Measurements from ENCODE around the gene GPC5.
A peak's percentile ranks its signal among the peaks of the same experiment; 100 is the strongest.

The GPC5 gene

DNA sequence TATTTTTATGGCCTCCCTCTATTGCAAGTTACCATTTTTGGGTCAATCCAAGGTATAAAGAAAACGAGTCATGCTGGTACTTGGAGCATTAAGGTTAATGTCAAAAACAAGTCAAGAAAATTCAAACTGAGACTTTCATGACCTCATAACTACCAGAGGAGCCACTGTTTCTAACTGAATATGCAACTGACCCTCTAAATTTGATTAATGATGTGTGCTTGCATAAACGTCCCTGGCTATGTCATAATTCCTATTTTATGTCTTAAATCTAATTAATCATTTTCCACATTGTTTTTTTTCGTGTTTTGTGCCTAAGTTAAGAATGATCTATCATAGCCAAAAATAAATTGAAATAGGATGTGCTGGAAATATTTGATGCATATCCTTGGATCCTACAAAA, 1431.5 kb downstream of the GPC5 start:
- no peak overlapping the region for H4K91ac ChIP-seq (ENCODE audit: low read length)
- DNase-seq, result no peak
- no peak overlapping the region for H3K23ac ChIP-seq (ENCODE audit: low read length in 2 of 2)
- no peaks in the 10 kb centered on the region for H3K79me1 ChIP-seq (replicated peaks; ENCODE audit: low read length, poor library complexity, severe bottlenecking)
- no peak overlapping the region for H2BK15ac ChIP-seq (ENCODE audit: low read depth, poor library complexity, severe bottlenecking)
- H3K9ac ChIP-seq (ENCODE audit: low read length), result no peak overlapping the region
- 63% methylated on average over 1 of the region's 3 CpGs for WGBS
- H2AFZ ChIP-seq (ENCODE audit: low read depth, low read length), result no peak overlapping the region
- no peak overlapping the region for H3K27ac ChIP-seq (ENCODE audit: low read length, poor library complexity, severe bottlenecking)
- no peaks in the 10 kb centered on the region for H3K9me3 ChIP-seq (ENCODE audit: control insufficient read depth, low read length)
- H3K4ac ChIP-seq (ENCODE audit: low read depth in 1 of 2, low read length in 2 of 2), result no peak overlapping the region
- no peaks in the 10 kb centered on the region for H3K4me1 ChIP-seq (ENCODE audit: control insufficient read depth, insufficient read depth, low read depth, low read length)
- H4K8ac ChIP-seq (ENCODE audit: low read length), result no peak overlapping the region
- no peak overlapping the region for H2BK120ac ChIP-seq (ENCODE audit: low read depth, low read length)
- H3K18ac ChIP-seq (ENCODE audit: low read depth in 1 of 2, low read length in 2 of 2), result no peak overlapping the region
- no peak overlapping the region for H2BK12ac ChIP-seq (ENCODE audit: low read length in 2 of 2)
- no peak overlapping the region for H2BK5ac ChIP-seq (ENCODE audit: low read depth, low read length, poor library complexity, severe bottlenecking)
- H3K27me3 ChIP-seq (ENCODE audit: control insufficient read depth in 1 of 2, insufficient read depth in 1 of 2, low read length in 2 of 2), result no peaks in the 10 kb centered on the region
- no peak overlapping the region for H2AK5ac ChIP-seq (ENCODE audit: low read length, severe bottlenecking)
- no peaks in the 10 kb centered on the region for H3K36me3 ChIP-seq (ENCODE audit: control insufficient read depth in 1 of 2, insufficient read depth in 2 of 2, low read depth in 1 of 2, low read length in 2 of 2)
- no peak overlapping the region for H3K4me2 ChIP-seq (ENCODE audit: low read length, poor library complexity, severe bottlenecking)
- no peak overlapping the region for H3K4me3 ChIP-seq (ENCODE audit: insufficient read depth in 1 of 2, low read depth in 1 of 2, low read length in 2 of 2)
- no peak overlapping the region for H3K14ac ChIP-seq (ENCODE audit: low read length in 2 of 2)

DNA sequence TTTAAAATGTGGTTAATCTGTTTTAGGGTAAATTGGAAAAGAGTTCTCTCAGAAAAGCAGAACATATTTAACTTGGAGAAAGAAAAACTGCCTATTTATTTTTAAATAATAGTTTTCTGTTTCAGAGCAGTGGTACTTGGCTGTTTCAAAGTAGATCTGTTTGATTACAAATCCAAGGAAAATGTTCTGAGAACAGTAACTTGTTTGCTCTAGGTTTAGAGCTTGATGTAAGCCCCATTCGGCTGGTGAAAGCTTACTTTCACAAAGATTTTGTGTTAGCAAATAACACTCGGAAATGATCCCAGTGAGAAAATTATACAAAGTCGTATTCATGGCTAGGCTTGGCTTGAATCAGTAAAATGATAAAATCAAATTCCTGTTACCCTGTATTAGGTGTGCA, 1432.4 kb downstream of the GPC5 start:
- no peak overlapping the region for H3K18ac ChIP-seq (ENCODE audit: low read depth in 1 of 2, low read length in 2 of 2)
- no peaks in the 10 kb centered on the region for H3K4me1 ChIP-seq (ENCODE audit: control insufficient read depth, insufficient read depth, low read depth, low read length)
- H3K27ac ChIP-seq (ENCODE audit: low read length, poor library complexity, severe bottlenecking), result no peak overlapping the region
- H3K23ac ChIP-seq (ENCODE audit: low read length in 2 of 2), result no peak overlapping the region
- H2BK12ac ChIP-seq (ENCODE audit: low read length in 2 of 2), result no peak overlapping the region
- DNase-seq, result no peak
- no peaks in the 10 kb centered on the region for H3K79me1 ChIP-seq (replicated peaks; ENCODE audit: low read length, poor library complexity, severe bottlenecking)
- no peaks in the 10 kb centered on the region for H3K27me3 ChIP-seq (ENCODE audit: control insufficient read depth in 1 of 2, insufficient read depth in 1 of 2, low read length in 2 of 2)
- H2BK5ac ChIP-seq (ENCODE audit: low read depth, low read length, poor library complexity, severe bottlenecking), result no peak overlapping the region
- no peak overlapping the region for H3K9ac ChIP-seq (ENCODE audit: low read length)
- no peaks in the 10 kb centered on the region for H3K9me3 ChIP-seq (ENCODE audit: control insufficient read depth, low read length)
- H2BK15ac ChIP-seq (ENCODE audit: low read depth, poor library complexity, severe bottlenecking), result no peak overlapping the region
- H3K4me2 ChIP-seq (ENCODE audit: low read length, poor library complexity, severe bottlenecking), result no peak overlapping the region
- no peak overlapping the region for H2AFZ ChIP-seq (ENCODE audit: low read depth, low read length)
- H2AK5ac ChIP-seq (ENCODE audit: low read length, severe bottlenecking), result no peak overlapping the region
- no peak overlapping the region for H4K91ac ChIP-seq (ENCODE audit: low read length)
- no peak overlapping the region for H2BK120ac ChIP-seq (ENCODE audit: low read depth, low read length)
- 91% methylated on average over 2 of the region's 3 CpGs for WGBS
- no peak overlapping the region for H3K14ac ChIP-seq (ENCODE audit: low read length in 2 of 2)
- no peaks in the 10 kb centered on the region for H3K36me3 ChIP-seq (ENCODE audit: control insufficient read depth in 1 of 2, insufficient read depth in 2 of 2, low read depth in 1 of 2, low read length in 2 of 2)
- H3K4me3 ChIP-seq (ENCODE audit: insufficient read depth in 1 of 2, low read depth in 1 of 2, low read length in 2 of 2), result no peak overlapping the region
- no peak overlapping the region for H3K4ac ChIP-seq (ENCODE audit: low read depth in 1 of 2, low read length in 2 of 2)
- no peak overlapping the region for H4K8ac ChIP-seq (ENCODE audit: low read length)

DNA sequence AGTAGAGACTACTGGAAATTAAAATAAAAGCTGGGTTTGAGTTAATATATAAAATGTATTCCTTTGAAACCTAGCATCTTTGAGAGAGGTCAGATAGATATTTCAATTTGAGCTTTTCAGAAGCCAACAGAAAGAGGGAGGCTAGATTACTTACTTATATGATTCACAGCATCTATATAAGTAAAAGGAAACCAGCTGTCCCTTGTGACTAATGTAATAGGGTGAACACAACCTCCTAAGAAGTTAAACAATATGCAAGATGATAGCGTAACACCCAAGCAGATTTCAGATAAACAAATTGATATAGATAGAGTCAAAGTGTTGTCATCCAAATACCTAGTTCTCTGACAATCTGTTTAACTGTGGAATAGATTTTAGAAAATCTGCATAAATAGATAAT, 1434.7 kb downstream of the GPC5 start:
- Histone ChIP-seq H3K23ac (ENCODE audit: low read length in 2 of 2) (no peak overlapping the region), H2BK12ac (ENCODE audit: low read length in 2 of 2) (no peak overlapping the region), H3K9me3 (ENCODE audit: control insufficient read depth, low read length) (no peaks in the 10 kb centered on the region), H3K18ac (ENCODE audit: low read depth in 1 of 2, low read length in 2 of 2) (no peak overlapping the region), H2BK5ac (ENCODE audit: low read depth, low read length, poor library complexity, severe bottlenecking) (no peak overlapping the region), H3K36me3 (ENCODE audit: control insufficient read depth in 1 of 2, insufficient read depth in 2 of 2, low read depth in 1 of 2, low read length in 2 of 2) (no peaks in the 10 kb centered on the region), H3K4me1 (ENCODE audit: control insufficient read depth, insufficient read depth, low read depth, low read length) (no peaks in the 10 kb centered on the region), H4K8ac (ENCODE audit: low read length) (no peak overlapping the region), H2BK15ac (ENCODE audit: low read depth, poor library complexity, severe bottlenecking) (no peak overlapping the region), H3K4me3 (ENCODE audit: insufficient read depth in 1 of 2, low read depth in 1 of 2, low read length in 2 of 2) (no peak overlapping the region), H3K14ac (ENCODE audit: low read length in 2 of 2) (no peak overlapping the region), H3K27ac (ENCODE audit: low read length, poor library complexity, severe bottlenecking) (no peak overlapping the region), H3K4ac (ENCODE audit: low read depth in 1 of 2, low read length in 2 of 2) (no peak overlapping the region), H2AK5ac (ENCODE audit: low read length, severe bottlenecking) (no peak overlapping the region), H3K4me2 (ENCODE audit: low read length, poor library complexity, severe bottlenecking) (no peak overlapping the region), H2BK120ac (ENCODE audit: low read depth, low read length) (no peak overlapping the region), H3K27me3 (ENCODE audit: control insufficient read depth in 1 of 2, insufficient read depth in 1 of 2, low read length in 2 of 2) (no peaks in the 10 kb centered on the region), H4K91ac (ENCODE audit: low read length) (no peak overlapping the region), H3K9ac (ENCODE audit: low read length) (no peak overlapping the region), H2AFZ (ENCODE audit: low read depth, low read length) (no peak overlapping the region), H3K79me1 (replicated peaks; ENCODE audit: low read length, poor library complexity, severe bottlenecking) (no peaks in the 10 kb centered on the region)
- WGBS, result no CpG with 5 or more reads among the region's 1 CpG
- peak; percentile 17 for DNase-seq

DNA sequence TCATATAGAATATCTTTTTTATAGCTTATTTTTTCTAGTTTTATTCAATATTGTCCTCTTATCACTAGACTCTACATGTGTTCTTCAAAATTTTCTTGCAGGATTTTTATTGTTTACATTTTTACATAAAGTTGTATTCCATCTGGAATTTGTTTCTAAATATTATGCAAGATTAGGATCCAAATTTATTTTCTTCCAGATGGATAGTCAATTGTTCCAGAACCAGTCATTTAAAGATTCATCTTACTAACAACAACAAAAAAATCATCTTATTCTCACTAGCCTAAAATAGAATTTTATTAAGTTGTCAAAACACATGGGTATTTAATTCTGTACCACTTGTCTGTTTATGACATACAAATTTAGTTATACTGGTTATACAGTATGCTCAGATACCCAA, 1437.8 kb downstream of the GPC5 start:
- H3K27me3 ChIP-seq (ENCODE audit: control insufficient read depth in 1 of 2, insufficient read depth in 1 of 2, low read length in 2 of 2), result no peaks in the 10 kb centered on the region
- no peak overlapping the region for H3K4me2 ChIP-seq (ENCODE audit: low read length, poor library complexity, severe bottlenecking)
- H4K8ac ChIP-seq (ENCODE audit: low read length), result no peak overlapping the region
- H2BK12ac ChIP-seq (ENCODE audit: low read length in 2 of 2), result no peak overlapping the region
- no peak overlapping the region for H3K18ac ChIP-seq (ENCODE audit: low read depth in 1 of 2, low read length in 2 of 2)
- no peak overlapping the region for H4K91ac ChIP-seq (ENCODE audit: low read length)
- H2BK5ac ChIP-seq (ENCODE audit: low read depth, low read length, poor library complexity, severe bottlenecking), result no peak overlapping the region
- H2BK15ac ChIP-seq (ENCODE audit: low read depth, poor library complexity, severe bottlenecking), result no peak overlapping the region
- H3K4me1 ChIP-seq (ENCODE audit: control insufficient read depth, insufficient read depth, low read depth, low read length), result no peaks in the 10 kb centered on the region
- no peak overlapping the region for H3K4ac ChIP-seq (ENCODE audit: low read depth in 1 of 2, low read length in 2 of 2)
- no peak overlapping the region for H3K9ac ChIP-seq (ENCODE audit: low read length)
- no peak overlapping the region for H2AK5ac ChIP-seq (ENCODE audit: low read length, severe bottlenecking)
- H3K36me3 ChIP-seq (ENCODE audit: control insufficient read depth in 1 of 2, insufficient read depth in 2 of 2, low read depth in 1 of 2, low read length in 2 of 2), result no peaks in the 10 kb centered on the region
- H3K27ac ChIP-seq (ENCODE audit: low read length, poor library complexity, severe bottlenecking), result no peak overlapping the region
- H3K79me1 ChIP-seq (replicated peaks; ENCODE audit: low read length, poor library complexity, severe bottlenecking), result no peaks in the 10 kb centered on the region
- no peak overlapping the region for H2AFZ ChIP-seq (ENCODE audit: low read depth, low read length)
- peaks cover 7% of the 10 kb centered on the region for H3K9me3 ChIP-seq (ENCODE audit: control insufficient read depth, low read length)
- no peak overlapping the region for H3K23ac ChIP-seq (ENCODE audit: low read length in 2 of 2)
- no peak for DNase-seq
- no peak overlapping the region for H3K14ac ChIP-seq (ENCODE audit: low read length in 2 of 2)
- no peak overlapping the region for H2BK120ac ChIP-seq (ENCODE audit: low read depth, low read length)
- no peak overlapping the region for H3K4me3 ChIP-seq (ENCODE audit: insufficient read depth in 1 of 2, low read depth in 1 of 2, low read length in 2 of 2)
